NCI-H1436 treated with DMSO at 0.1 percent for 48 hours (cell line): Measurements from ENCODE around the gene RPL35.
"Not testable (repeated sequence)": the region's sequence is repeated elsewhere in the genome, so short reads cannot be mapped to it uniquely, and the experiment has no call there.

Experiments
- DNase-seq: peaks from one replicate; lab custom pipeline; 2025; lab: John Stamatoyannopoulos, UW

RPL35 gene

GRCh38 chr9:124852829-124853531, 8.8 kb downstream of the RPL35 start, which contains the start of gene WDR38:
TSS of gene WDR38 (plus strand) at chr9:124853460. CDS start at chr9:124853532, 72 bp downstream.
- no peak for DNase-seq

DNA sequence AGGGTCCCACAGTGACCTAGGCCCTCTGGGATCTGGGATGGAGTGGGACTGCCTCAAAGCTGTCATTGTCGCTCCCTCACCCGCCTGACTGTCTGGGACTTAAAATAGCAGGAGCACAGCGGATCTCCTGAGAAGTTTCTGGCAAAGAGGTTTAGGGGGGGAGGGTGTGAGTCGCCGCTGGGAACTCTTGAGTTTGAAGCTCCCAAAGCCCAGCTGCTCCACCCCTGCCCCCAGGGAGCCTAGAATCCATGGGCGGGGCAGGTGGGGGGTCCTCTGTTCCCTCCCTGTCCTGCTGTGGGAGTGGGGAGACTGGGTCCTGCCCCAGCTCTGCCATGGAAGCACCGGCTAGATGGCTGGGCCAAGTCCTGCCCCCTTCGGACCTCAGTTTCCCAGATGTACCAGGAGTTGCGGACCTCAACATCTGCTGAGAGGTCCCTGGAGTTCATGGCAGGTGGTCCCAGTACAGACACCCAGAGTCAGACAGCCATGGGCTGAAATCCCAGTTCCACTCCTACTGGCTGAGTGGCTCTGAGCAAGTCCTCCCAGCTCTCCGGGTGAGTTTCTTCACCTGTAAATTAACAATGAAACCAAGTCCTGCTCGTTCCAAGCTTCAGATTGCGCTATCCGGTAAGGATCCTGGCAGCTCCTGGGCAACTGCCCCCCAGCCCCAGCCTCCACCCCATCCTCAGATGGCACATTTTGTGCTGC, 9.5 kb downstream of the RPL35 start:
- DNase-seq: no peak

- no peak for DNase-seq
Observed at GRCh38 chr9:124849801-124850200, 12.0 kb downstream of the RPL35 start.

- no peak for DNase-seq
Observed at GRCh38 chr9:124846969-124847368, 14.8 kb downstream of the RPL35 start.

- DNase-seq: not testable (repeated sequence)
Observed at GRCh38 chr9:124846467-124846866, 15.3 kb downstream of the RPL35 start.

GRCh38 chr9:124844291-124844690, 17.5 kb downstream of the RPL35 start:
- DNase-seq: no peak

DNA sequence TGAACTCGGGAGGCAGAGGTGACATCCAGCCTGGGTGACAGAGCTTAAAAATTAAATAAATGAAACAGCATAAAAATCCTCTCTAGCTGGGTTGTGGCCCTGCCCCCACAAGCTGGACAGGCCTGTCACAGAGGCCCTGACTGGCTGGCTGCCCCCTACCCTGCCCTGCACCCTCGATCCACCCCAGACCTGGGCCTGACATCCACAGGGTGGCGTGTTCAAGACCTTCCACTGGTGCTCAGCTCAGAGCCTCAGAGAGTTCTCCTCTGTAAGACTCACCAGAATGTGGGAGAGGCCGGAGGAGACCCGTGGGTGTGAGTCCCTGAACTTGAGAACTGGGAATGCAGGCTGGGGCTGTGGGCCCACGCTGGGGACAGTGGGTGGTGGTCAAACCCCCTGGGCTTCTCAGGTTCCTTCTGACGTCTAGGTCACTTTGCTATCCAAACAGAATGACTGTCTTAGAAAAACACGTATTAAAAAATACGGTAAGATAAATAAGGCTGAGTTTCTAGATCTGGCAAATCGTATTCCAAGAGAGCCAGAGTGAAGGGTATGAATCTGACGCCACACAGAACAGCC, 18.2 kb downstream of the RPL35 start:
- DNase-seq: no peak

- DNase-seq: no peak
Observed at GRCh38 chr9:124841075-124841821, 20.5 kb downstream of the RPL35 start.

DNA sequence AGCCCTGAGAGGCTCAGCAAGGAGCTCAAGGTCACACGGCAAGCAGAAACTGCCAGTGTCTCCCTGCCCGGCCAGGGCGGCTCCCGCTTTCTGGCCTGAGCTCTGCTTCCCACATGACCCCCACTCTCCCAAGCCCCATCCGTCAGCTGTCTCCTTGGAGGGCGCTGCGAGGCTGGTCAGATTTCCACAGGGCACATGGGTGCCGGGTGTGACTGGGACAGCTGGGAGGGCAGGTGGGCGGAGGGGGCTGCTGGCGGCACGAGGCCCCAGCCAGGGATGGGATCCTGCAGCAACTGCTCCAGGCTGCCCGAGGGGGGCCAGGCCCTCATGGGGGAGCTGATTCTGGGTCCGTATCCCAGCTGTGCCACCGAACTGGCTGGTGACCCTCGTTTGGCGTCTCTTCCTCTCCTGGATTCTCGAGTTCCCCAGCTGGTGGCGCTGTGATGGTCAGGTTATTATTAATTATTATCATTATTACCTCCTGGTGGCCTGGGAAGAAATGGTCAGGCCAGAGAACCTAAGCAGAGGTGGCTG, 21.4 kb downstream of the RPL35 start:
- no peak for DNase-seq

DNA sequence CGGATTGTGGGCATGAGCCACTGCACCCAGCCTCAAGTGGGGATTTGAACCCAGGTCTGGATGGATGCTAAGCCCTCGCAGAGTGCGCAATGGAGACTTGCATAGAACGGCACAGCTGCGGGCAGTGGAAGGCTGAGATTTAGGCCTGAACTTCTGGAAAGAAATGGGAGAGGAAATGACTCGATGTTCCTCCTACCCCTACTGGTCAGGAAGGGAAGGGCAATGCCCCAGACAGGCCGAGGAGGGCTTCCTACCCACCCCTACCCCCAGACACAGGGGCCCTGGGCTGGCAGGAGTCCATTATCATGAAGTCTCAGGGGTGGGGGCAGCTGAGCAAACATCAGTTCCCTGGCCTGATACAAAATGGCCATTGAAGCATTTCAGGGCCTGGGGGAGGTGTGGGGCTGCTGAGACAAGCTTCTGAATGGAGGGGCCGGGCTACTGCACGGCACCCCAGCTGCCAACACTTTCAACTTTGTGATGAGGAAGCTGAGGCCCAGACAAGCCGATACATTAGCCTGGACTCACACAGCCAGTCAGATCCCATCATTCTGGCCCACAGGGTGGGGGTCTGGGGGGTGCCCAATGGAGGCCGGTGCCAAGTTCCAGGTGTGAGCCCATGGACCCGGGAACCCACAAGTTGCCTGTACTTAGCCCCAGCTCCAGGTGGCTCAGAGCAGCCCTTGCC, 22.0 kb downstream of the RPL35 start:
- DNase-seq: no peak

GRCh38 chr9:124838567-124839275, 23.0 kb downstream of the RPL35 start:
- not testable (repeated sequence) for DNase-seq

- not testable (repeated sequence) for DNase-seq
Observed at GRCh38 chr9:124838132-124838531, 23.6 kb downstream of the RPL35 start.

DNA sequence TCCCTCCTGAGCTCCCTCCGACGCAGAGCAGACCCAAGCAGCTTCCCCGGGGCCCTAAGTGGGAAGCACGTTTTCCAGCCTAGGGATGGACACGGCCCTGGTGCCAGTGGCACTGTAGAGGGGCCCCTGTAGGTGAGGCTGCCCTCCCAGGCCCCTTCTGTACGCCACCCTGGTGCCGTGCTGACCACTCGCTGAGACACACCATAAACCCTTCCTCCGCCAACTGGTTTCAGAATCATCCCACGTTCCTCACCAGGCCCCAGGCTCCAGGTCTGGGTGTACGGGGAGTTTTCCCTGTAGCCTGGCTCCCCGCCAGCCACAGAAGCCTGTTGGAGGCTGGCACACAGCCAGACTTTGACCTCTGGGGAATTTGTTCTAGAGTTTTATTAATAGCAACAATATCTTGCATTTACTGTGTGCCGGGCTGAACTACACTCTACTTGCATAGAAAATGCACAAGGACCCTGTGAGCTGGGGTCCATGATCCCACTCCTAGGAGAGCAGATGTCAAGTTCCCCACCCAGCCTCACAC, 26.7 kb downstream of the RPL35 start:
- DNase-seq: peak; percentile 64

DNA sequence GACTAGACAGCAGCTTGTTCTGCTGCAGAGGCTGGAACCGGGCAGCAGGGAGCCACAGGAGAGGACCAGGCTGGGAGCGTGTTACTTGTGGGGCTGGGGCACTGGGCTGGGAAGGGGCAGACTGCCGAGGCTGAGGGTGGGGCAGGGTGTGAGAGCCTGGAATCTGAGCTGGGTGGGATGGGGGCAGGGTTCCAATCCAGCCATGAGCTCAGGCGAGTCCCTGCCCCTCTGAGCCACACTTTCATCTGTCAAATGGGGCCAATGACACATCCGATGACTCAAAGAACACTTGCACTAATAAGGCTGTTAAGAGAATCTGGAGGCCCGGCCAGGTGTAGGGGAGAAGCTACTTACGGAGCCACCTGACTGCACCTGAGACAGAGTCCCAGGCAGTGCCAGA, 27.2 kb downstream of the RPL35 start:
- peak; percentile 31 for DNase-seq

- DNase-seq: no peak
Observed at GRCh38 chr9:124831642-124832364, 30.0 kb downstream of the RPL35 start.

DNA sequence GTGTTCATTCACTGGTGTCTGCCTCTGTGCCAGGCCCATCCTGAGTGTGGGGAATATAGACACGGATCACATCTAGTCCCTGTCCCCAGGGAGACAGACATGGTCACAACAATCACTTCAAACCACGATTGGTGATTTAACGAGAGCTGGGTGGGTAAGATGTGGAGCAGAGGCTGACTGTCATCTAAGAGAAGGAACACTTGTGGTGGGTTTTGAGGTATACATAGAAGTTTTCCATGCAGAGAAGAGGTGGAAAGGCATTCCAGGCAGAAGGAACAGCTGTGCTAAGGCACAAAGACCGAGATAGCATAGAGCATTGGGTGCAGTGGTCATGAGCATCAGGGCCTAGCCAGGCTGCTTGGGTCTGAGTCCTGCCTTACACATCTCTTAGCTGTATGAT, 31.2 kb downstream of the RPL35 start:
- no peak for DNase-seq

DNA sequence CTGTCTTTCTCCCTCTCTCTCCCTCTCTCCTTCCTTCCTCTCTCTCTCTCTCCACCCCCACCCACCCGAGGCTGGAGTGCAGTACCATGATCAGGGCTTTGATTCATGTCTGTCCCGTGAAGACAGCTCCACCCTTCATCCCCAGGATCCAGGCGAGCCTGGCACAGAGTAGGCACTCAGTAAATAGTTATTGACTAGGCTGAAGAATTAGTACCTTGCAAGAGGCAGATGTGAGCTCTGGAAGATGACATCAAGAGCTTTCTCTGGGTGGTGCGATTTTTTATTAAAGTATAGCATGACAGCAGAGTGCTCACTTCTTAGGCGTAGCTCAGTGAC, 32.5 kb downstream of the RPL35 start:
- DNase-seq: no peak

- no peak for DNase-seq
Observed at GRCh38 chr9:124828489-124829333, 33.0 kb downstream of the RPL35 start.
